Tibial nerve (tissue), 4 donors: Measurements from ENCODE around the gene SPATC1L. TPM values are rescaled to one million over a fixed set of nuclear protein-coding genes. Genes with fewer than 3 reads are reported as not detected.

Source experiments
- DNase-seq, 2 donors: peaks; one replicate each; pipeline ENCODE4 v3.0.0-alpha.2; 2019; ENCODE audit warnings: low spot score in 2 of 2
- H3K27ac ChIP-seq, 4 donors: fragments of 200-600 bp; sonication (generic) in 3 of 4; one replicate each; pipeline ENCODE4 v1.5.1; 2017 to 2019; ENCODE audit warnings: mild to moderate bottlenecking in 1 of 4
- H3K27me3 ChIP-seq, 2 donors: fragments of 200-600 bp; sonication (generic) in 1 of 2; one replicate each; pipeline versions ENCODE4 v1.5.1 to v1.6.0; 2017 to 2019
- H3K36me3 ChIP-seq, 3 donors: fragments of 200-600 bp; sonication (generic); one replicate each; pipeline ENCODE4 v1.5.1; 2018 to 2019
- H3K4me1 ChIP-seq, 4 donors: fragments of 200-600 bp; sonication (generic) in 3 of 4; one replicate each; pipeline ENCODE4 v1.5.1; 2017 to 2019
- H3K4me3 ChIP-seq, 4 donors: fragments of 200-600 bp; sonication (generic) in 3 of 4; one replicate each; pipeline ENCODE4 v1.5.1; 2017 to 2019; ENCODE audit warnings: mild to moderate bottlenecking in 1 of 4, moderate library complexity in 1 of 4
- H3K9me3 ChIP-seq, 4 donors: fragments of 200-600 bp; sonication (generic) in 3 of 4; one replicate each; pipeline ENCODE4 v1.5.1; 2017 to 2019
- EP300 ChIP-seq, 2 donors: sonication (generic); formaldehyde crosslinking; IDR thresholded peaks; one replicate each; pipeline ENCODE4 v1.6.1; 2017; ENCODE audit warnings: antibody characterized with exemption in 2 of 2, mild to moderate bottlenecking in 1 of 2
- POLR2A ChIP-seq, 2 donors: fragments of 450-650 bp; IDR thresholded peaks; one replicate each; pipeline ENCODE4 v1.6.1; 2017; ENCODE audit warnings: antibody characterized with exemption in 2 of 2, mild to moderate bottlenecking in 2 of 2, moderate library complexity in 2 of 2
- WGBS, 2 donors: methylation state at CpG; one replicate each; pipeline ENCODE4 v1.1.5; 2018; 5-methylcytosine and 5-hydroxymethylcytosine counted together
- total RNA-seq, 4 donors: library from RNA; depleted of rRNA; stranded (reverse); fragments of >200 nt; gene quantifications; one replicate each; pipeline ENCODE4 v1.1.0, GENCODE V29; 2016
- TF ChIP-seq, protein P1 (sequence below), 5 experiments: fragments of 200-600 bp in 3 of 5; fragments of 450-650 bp in 2 of 5; sonication (generic) in 3 of 5; IDR thresholded peaks; one replicate each; pipeline ENCODE4 v1.5.1; 2016 to 2019; ENCODE audit warnings: antibody characterized with exemption in 5 of 5, mild to moderate bottlenecking in 3 of 5, moderate library complexity in 2 of 5

The SPATC1L gene
- total RNA-seq, 4 donors from 2014 or later, result 4.5 to 12.9 (median 8.0) TPM

DNA sequence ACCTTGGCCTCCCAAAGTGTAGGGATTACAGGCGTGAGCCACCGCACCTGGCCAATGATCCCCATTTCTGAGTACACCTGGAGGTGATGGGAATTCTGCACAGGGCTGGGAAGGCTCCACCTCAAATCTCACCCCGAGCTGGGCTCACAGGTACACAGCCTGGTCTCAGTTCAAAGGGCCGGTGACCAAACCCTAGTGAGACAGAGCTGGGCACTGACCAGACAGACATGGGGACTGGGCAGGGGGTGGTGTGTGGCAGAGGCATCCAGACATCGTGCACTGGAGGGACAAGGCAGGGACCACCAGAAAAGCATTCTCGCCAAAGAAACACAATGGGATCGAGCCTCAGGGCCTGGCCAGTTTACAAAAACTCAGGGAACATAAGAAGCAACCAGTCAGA, 27.1 kb upstream of the SPATC1L start:
- H3K27ac ChIP-seq, result no peak overlapping the region
- 87 to 93% methylated on average over 7 of the region's 7 CpGs for WGBS, 2 donors
- TF ChIP-seq EP300 (IDR thresholded peaks at IDR 0.05) (no peak), POLR2A (IDR thresholded peaks at IDR 0.05) (no peak)
- TF ChIP-seq, protein P1, sequence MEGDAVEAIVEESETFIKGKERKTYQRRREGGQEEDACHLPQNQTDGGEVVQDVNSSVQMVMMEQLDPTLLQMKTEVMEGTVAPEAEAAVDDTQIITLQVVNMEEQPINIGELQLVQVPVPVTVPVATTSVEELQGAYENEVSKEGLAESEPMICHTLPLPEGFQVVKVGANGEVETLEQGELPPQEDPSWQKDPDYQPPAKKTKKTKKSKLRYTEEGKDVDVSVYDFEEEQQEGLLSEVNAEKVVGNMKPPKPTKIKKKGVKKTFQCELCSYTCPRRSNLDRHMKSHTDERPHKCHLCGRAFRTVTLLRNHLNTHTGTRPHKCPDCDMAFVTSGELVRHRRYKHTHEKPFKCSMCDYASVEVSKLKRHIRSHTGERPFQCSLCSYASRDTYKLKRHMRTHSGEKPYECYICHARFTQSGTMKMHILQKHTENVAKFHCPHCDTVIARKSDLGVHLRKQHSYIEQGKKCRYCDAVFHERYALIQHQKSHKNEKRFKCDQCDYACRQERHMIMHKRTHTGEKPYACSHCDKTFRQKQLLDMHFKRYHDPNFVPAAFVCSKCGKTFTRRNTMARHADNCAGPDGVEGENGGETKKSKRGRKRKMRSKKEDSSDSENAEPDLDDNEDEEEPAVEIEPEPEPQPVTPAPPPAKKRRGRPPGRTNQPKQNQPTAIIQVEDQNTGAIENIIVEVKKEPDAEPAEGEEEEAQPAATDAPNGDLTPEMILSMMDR (IDR thresholded peaks at IDR 0.05), result no peak
- no peaks in the 10 kb centered on the region for H3K9me3 ChIP-seq
- DNase-seq, result no peak
- H3K27me3 ChIP-seq, result no peaks in the 10 kb centered on the region
- H3K36me3 ChIP-seq, result peaks cover 0 to 97% (median 16%) of the 10 kb centered on the region in 3 donors
- no peak overlapping the region for H3K4me3 ChIP-seq
- no peaks in the 10 kb centered on the region for H3K4me1 ChIP-seq

DNA sequence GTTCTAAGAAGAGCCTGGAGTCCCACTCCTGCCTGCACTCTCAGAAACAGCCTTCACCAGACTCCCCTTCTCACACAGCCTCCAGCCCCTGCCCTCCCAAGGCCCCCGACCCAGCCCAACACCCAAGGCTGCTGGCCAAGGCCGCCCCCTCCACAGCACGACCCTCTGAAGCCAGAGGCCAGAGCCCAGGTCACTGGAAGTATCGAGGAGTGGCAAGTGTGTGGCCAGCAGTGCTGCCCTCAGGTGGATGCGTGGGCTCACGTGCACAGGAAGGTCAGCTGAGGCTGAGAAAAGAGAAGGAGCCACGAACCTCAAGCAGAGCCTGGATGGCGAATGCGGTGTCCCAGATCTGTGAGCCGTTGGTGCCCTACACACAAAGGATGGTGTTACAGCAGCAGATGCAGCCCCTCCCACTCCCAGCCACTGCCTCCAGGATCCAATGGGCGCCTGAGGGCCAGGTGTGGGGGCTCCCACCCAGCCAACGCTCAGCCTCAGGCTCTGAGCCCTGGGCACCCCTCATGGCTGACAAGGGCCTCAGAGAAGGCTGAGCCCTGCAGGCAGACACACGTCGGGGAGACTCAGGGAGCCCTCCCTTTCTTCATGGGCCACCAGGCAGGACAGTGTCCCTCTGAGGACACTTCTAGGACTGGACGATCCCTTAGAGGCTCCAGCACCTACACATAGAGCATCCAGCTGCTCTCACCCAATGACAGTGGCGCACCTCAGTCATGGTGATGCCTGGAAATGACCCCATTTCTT, 26.3 kb upstream of the SPATC1L start:
- H3K9me3 ChIP-seq, result no peaks in the 10 kb centered on the region
- DNase-seq, result no peak
- H3K4me3 ChIP-seq, result no peak overlapping the region
- no peaks in the 10 kb centered on the region for H3K27me3 ChIP-seq
- no peaks in the 10 kb centered on the region for H3K4me1 ChIP-seq
- WGBS, 2 donors, result 72 to 84% methylated on average over 13 to 15 of the region's 16 CpGs
- H3K36me3 ChIP-seq, result peaks cover 0 to 97% (median 19%) of the 10 kb centered on the region in 3 donors
- H3K27ac ChIP-seq, result no peak overlapping the region
- TF ChIP-seq, protein P1 (IDR thresholded peaks at IDR 0.05), result no peak
- TF ChIP-seq EP300 (IDR thresholded peaks at IDR 0.05) (no peak), POLR2A (IDR thresholded peaks at IDR 0.05) (no peak)

DNA sequence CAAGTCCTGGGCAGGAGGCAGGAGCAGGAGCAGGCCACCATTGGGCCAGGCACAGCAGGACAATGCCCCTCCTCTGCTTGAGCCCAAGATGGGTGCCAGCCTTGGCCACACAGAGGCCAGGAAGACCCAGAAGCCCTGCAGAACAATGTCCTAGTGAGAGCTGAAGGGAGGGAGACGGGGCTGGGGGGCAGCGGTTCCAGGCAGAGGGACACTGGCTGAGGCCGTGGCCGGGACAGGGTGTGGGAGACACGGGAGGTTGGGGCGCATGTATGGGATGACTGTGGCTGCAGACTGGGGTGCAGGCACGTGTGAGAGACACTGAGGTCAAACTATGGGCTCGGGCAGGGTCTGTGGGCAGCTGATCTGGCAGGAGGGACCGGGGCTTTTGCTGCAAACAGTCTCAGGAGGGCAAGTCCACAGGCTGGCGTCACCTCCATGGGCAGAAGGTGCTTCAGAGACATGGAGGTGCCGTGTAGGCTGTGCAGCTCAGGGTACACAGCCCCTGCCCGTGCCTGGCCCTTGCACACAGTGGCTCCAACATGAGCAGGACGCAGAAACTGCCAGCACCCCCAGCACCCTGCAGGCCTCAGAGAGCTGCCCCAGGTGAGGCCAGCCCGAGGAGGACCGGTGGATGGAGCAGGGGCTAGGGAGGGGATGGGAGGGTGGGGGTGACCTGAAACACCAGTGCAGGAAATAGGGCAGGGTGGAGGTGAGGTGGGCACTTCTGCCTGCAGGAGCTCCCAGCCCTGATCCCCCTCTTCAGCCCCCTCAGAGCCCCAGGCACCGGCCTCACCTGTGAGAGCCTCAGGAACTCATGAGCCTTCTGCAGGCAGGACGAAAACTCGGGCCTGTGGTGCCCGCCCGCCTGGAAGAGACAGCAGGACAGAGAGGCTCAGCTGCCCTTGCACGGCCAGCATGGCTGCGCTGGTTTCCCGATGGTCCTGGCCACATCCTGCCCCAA, 24.8 kb upstream of the SPATC1L start:
- H3K4me1 ChIP-seq, result no peaks in the 10 kb centered on the region
- H3K27me3 ChIP-seq, result no peaks in the 10 kb centered on the region
- WGBS, 2 donors, result 88 to 89% methylated on average over 20 to 21 of the region's 23 CpGs
- H3K27ac ChIP-seq, result no peak overlapping the region
- DNase-seq, result no peak
- TF ChIP-seq, protein P1 (IDR thresholded peaks at IDR 0.05), result no peak
- no peak for TF ChIP-seq POLR2A (IDR thresholded peaks at IDR 0.05)
- no peak for TF ChIP-seq EP300 (IDR thresholded peaks at IDR 0.05)
- H3K9me3 ChIP-seq, result no peaks in the 10 kb centered on the region
- peaks cover 0 to 96% (median 27%) of the 10 kb centered on the region in 3 donors for H3K36me3 ChIP-seq
- no peak overlapping the region for H3K4me3 ChIP-seq

DNA sequence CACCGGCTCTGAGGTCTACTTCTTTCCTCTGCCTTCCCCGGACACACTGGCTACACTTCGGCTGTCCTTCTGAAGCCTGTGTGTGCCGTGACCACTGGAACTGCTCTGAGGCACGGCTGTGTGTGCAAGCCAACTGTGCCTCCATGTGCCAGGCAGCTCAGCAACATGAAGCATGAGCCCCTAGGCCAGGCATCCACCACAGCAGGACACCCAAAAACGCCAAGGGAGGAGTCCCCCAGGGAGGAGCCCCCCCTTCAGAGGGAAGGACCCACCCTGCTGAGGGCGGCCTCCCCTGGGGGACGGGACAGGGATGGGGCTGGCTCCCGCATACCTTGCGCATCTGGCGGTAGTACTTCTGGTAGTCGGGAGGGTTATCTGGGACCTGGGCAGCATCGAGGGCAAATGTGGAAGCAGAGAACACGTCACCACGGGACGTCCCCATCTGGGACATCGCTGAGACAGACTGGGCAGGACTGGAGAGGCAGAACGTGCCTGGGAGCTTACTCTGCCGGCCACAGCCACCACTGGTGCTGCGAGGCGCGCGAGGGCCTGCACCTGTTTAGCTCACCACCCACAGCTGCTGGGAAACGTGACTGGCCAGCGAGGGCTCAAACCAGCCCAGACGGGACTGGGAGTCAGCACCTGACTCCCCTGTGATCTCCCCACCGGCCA, 23.8 kb upstream of the SPATC1L start:
- Histone ChIP-seq H3K27me3 (no peaks in the 10 kb centered on the region), H3K27ac (no peak overlapping the region), H3K9me3 (no peaks in the 10 kb centered on the region), H3K36me3 (peaks cover 0 to 96% (median 20%) of the 10 kb centered on the region in 3 donors), H3K4me1 (no peaks in the 10 kb centered on the region), H3K4me3 (no peak overlapping the region)
- TF ChIP-seq, protein P1 (IDR thresholded peaks at IDR 0.05), result no peak
- TF ChIP-seq EP300 (IDR thresholded peaks at IDR 0.05) (no peak), POLR2A (IDR thresholded peaks at IDR 0.05) (no peak)
- WGBS, 2 donors, result 88 to 89% methylated on average over 20 to 27 of the region's 27 CpGs
- DNase-seq, result no peak
